Kidney epithelial cell (primary cell): ENCODE results near the gene ERLEC1. TPM values are rescaled to one million over a fixed set of nuclear protein-coding genes. Genes with fewer than 3 reads are reported as not detected.

Experiments
- DNase-seq: peaks from one replicate; pipeline ENCODE4 v3.0.0-alpha.2; 2010; ENCODE audit warnings: low read depth
- H3K27me3 ChIP-seq: 2 replicates; pipeline ENCODE4 v1.6.0; 2011; ENCODE audit warnings: low read length; ENCODE audit not compliant: control insufficient read depth, insufficient read depth
- H3K36me3 ChIP-seq: 2 replicates; pipeline ENCODE4 v1.5.1; 2011; ENCODE audit warnings: low read length; ENCODE audit not compliant: control insufficient read depth, insufficient read depth
- H3K4me3 ChIP-seq: 2 replicates; pipeline ENCODE4 v1.5.1; 2011; ENCODE audit warnings: low read depth, mild to moderate bottlenecking, control low read depth, low read length
- CTCF ChIP-seq: IDR thresholded peaks from 2 replicates; pipeline ENCODE4 v1.5.1; 2011; ENCODE audit warnings: mild to moderate bottlenecking, moderate library complexity, low read length, control low read depth, inconsistent platforms; ENCODE audit not compliant: insufficient read depth, poor library complexity, severe bottlenecking
- total RNA-seq: library from RNA; depleted of rRNA; stranded (reverse); fragments of >200 nt; gene quantifications from 2 replicates; pipeline ENCODE4 v1.2.3, GENCODE V29; 2015

The ERLEC1 gene
- total RNA-seq, 1 donor from 2014 or later: 51.9 TPM

GRCh38 chr2:53863538-53864227, 76.8 kb downstream of the ERLEC1 start:
- H3K36me3 ChIP-seq: no peaks in the 10 kb centered on the region
- H3K4me3 ChIP-seq: no peak overlapping the region
- no peak for TF ChIP-seq CTCF
- H3K27me3 ChIP-seq: no peaks in the 10 kb centered on the region
- no peak for DNase-seq

GRCh38 chr2:53865264-53865663, 78.4 kb downstream of the ERLEC1 start:
- no peaks in the 10 kb centered on the region for H3K36me3 ChIP-seq
- no peaks in the 10 kb centered on the region for H3K27me3 ChIP-seq
- H3K4me3 ChIP-seq: no peak overlapping the region
- TF ChIP-seq CTCF: no peak
- DNase-seq: no peak

GRCh38 chr2:53865962-53866361, 79.1 kb downstream of the ERLEC1 start:
- DNase-seq: no peak
- no peak overlapping the region for H3K4me3 ChIP-seq
- TF ChIP-seq CTCF: no peak

GRCh38 chr2:53867169-53867568, 80.3 kb downstream of the ERLEC1 start:
- Histone ChIP-seq H3K4me3 (no peak overlapping the region), H3K36me3 (no peaks in the 10 kb centered on the region)
- no peak for DNase-seq

More at GRCh38 chr2:53865962-53866361, 79.1 kb downstream of the ERLEC1 start:
- Histone ChIP-seq H3K36me3 (no peaks in the 10 kb centered on the region), H3K27me3 (no peaks in the 10 kb centered on the region)

GRCh38 chr2:53867773-53868172, 80.9 kb downstream of the ERLEC1 start:
- Histone ChIP-seq H3K4me3 (no peak overlapping the region), H3K36me3 (no peaks in the 10 kb centered on the region), H3K27me3 (no peaks in the 10 kb centered on the region)
- TF ChIP-seq CTCF: no peak
- DNase-seq: no peak

More at GRCh38 chr2:53867169-53867568, 80.3 kb downstream of the ERLEC1 start:
- TF ChIP-seq CTCF: no peak
- H3K27me3 ChIP-seq: no peaks in the 10 kb centered on the region

Other genes starting within 250 kb of the ERLEC1 start
- 6.4 and 7.2 TPM in 2 replicates for gene CHAC2, start 19.2 kb upstream of the ERLEC1 start, total RNA-seq
- 12.9 and 17.3 TPM in 2 replicates for gene ASB3, start 91 bp upstream of the ERLEC1 start, total RNA-seq
- 0.96 and 1.6 TPM in 2 replicates for gene GPR75, start 72.9 kb downstream of the ERLEC1 start, total RNA-seq
- gene PSME4, start 183.9 kb downstream of the ERLEC1 start, total RNA-seq: 39.5 and 44.3 TPM in 2 replicates